GM19452 (cell line): ENCODE data around the gene MLH1.
A peak's percentile ranks its signal among the peaks of the same experiment; 100 is the strongest.

ENCODE experiments used
- ATAC-seq: cut with Tn5 transposase; IDR thresholded peaks from one replicate; pipeline ENCODE4 v1.9.1; 2021; ENCODE audit not compliant: unreplicated experiment

Gene MLH1

DNA sequence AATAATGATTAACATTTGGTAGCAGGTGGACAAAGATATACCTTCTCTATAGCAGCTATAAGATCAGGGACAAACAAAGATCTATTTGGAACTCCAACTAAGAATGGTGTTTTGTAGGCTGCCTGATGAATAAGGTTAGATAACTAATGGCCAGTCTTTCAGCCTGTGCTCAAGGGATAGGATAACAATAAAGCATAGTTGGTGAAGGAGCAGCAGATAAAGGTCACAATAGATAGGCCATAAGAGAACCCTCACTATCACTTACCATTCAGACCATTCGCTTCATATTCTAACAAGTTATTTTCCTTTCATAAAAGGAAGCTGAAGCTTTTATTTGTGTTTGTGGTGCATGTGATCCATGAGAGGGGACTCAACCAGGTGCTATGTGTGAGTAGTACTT, 20.2 kb upstream of the MLH1 start:
- ATAC-seq, result no peak

DNA sequence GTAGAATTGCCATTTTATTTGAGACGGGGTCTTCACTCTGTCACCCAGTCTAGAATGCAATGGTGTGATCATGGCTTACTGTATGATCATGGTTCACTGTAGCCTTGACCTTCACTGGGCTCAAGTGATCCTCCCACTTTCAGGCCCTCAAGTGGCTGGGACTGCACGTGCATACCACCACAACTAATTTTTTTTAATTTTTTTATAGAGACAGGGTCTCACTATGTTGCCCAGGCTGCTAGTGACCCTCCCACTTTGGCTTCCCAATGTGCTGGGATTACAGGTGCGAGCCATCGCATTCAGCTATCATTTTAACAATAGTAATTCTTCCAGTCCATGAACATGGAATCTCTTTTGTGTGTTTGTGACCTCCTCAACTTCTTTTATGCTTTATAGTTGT, 12.3 kb upstream of the MLH1 start:
- ATAC-seq, result no peak

DNA sequence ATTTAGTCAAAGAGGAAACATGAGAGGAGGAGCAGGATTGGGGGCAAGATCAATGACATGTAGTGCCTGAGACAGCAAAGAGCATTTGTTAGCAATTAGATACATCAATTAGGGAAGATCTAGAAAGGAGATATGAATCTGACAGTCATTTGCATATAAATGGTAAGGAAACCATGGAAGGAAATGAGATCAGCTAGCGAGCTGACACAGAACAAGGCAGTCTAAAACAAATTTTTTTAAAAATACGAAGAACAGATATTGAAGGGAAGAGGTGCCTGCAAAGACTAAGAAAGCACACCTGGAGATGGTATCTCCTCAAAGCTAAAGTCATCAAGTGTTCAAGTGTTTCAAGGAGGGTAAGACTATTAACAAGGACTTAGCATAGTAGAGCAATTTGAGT, 5.0 kb upstream of the MLH1 start:
- ATAC-seq, result no peak

DNA sequence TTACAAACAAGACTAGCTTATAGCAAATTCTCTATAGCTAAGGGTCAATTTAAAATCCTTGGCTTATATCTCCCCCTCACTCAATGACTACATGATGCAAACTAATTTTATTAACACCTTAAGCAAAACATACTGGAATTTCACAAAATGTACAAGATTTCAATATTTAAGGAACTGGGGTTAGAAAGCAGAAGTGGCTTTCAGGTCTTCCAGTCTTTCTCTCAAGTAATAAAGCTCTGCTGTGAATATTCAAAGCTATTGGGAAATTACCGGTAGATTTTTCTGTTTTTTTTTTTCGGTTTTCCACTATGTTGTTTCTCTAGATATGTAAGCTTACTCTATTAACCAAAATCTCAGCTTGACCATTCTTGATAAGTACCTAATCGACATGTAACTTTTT, 4.3 kb upstream of the MLH1 start:
- ATAC-seq, result no peak

DNA sequence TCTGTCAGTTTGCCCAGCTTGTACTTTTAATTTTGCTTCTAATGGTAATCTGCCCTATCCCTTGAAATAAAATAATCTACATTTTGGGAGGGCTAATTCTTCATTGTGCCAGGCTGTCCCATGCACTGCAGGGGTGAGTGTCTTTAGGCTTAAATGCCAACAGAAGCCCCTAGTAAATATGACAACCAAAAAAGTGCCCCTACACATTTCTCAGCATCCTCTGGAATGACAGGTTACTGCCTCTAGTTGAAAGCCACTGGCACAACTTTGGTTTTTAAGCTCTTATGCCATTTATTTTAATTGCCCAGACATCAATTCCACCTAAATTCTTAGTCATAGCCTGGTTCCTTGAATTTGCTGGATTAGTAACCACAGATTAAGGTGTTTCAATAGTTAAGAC, 3.8 kb upstream of the MLH1 start:
- ATAC-seq, result no peak

DNA sequence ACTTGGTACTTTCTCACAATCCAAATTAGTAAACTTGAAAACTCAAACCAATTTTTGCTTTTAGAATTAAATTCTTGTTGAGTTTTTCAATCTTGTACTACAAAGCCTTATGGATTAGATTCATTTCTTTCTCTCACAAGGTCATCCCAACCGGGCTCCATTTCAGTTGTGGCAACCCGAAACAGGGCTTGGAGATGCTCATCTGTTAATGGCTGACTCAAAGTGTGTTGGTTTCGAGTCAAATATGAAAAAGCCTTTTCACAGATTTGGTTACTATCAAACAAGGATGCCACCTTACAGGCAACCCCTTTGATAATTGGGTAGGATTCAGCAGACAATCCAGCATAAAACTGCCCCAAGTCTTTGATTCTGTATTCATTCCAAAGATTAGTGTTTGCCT, 2.2 kb upstream of the MLH1 start:
- ATAC-seq, result no peak

DNA sequence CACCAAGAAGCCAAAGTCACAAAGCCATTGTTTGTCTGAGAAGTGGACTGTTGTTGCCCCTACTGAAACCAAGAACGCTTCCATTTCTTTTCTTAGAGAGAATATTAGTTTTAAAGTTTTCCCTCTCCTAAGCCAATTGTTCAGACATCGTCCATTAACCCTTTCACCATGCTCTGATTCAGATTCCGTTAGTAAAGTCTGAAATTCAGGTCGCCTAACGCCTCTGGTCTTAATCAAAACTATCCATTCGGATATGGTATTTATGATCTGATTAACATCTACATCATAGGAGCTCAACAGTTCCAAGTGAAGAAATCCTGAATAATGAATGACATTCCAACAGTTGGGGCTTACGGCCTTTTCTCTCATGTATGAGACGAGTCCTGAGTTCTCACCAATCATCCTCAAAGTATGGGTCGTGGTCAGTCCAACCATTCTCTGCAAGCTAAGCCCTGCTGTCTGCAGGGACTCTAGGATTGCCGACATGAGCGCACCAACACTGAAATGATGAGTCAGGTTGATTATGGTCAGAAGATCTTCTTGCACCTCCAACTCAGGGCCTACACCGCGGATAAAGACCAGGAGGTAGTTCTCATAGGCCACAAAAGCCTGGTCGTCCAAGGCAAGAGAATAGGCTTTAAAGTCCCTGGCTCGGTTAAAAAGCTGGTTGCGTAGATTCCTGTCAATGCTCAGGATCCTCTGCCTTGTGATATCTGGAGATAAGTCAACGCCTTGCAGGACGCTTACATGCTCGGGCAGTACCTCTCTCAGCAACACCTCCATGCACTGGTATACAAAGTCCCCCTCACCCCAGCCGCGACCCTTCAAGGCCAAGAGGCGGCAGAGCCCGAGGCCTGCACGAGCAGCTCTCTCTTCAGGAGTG, 1.2 kb upstream of the MLH1 start:
- ATAC-seq, result no peak

DNA sequence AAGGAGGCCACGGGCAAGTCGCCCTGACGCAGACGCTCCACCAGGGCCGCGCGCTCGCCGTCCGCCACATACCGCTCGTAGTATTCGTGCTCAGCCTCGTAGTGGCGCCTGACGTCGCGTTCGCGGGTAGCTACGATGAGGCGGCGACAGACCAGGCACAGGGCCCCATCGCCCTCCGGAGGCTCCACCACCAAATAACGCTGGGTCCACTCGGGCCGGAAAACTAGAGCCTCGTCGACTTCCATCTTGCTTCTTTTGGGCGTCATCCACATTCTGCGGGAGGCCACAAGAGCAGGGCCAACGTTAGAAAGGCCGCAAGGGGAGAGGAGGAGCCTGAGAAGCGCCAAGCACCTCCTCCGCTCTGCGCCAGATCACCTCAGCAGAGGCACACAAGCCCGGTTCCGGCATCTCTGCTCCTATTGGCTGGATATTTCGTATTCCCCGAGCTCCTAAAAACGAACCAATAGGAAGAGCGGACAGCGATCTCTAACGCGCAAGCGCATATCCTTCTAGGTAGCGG, 452 bp upstream of the MLH1 start, which contains the start of gene EPM2AIP1:
TSS of gene EPM2AIP1 (minus strand) at position 326 of the 520 bp plus-strand sequence. CDS start at position 272, 54 bp downstream.
- ATAC-seq, result peak; percentile 84

DNA sequence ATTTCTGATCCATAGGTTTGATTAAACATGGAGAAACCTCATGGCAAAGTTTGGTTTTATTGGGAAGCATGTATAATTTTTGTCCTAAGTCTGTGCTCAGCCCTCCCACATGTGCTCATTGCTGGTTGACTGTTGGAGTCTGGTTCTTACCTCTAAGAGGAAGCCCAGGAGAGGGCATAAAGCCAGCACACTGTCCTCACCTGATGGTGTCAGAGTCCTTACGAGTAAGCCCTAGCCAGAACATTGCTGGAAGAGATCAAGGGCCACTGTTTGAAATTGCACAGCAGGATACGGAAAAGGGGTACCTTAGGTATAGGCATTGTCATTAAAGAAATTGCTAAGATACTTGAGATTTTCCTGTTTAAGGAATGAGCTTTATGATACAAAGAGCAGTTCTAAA, 21.3 kb downstream of the MLH1 start:
- ATAC-seq, result no peak

DNA sequence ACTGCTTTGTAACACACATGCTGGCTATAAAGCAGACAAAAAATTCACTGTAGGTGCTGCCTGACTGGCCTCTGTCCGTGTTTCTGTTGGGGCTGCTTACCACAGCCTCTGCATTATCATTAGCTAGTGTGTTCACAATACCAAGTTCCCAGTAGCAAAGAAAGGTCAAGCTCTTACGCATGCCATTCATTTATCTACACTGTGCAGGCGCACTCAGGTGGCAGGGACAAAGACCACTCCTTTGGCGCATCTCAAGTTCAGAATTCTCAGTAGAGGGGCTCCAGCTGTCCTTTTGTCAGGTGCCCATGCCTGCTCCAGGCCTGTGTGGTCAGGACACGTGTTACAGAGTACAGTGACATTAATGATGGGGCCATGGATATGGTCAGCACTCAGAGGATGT, 22.3 kb downstream of the MLH1 start:
- ATAC-seq, result no peak

DNA sequence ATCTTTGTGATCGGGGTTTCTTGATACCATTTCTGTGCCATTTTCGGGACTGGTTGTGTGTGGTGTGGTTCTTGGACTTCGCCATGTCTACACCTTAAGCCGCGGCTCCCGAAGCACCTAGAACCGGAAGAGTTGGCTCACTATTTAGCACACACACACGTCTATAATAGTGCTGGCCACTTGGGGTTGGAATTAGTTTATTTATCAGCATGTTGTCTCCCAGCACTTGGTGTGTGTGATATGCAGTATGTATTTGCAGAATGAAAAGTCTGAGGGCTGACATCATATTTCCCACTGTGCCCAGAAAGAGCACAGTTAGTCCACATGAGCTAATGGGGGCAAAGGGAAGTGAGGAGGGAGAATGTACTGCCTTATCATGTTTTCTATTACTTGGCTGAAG, 23.6 kb downstream of the MLH1 start:
- ATAC-seq, result no peak

DNA sequence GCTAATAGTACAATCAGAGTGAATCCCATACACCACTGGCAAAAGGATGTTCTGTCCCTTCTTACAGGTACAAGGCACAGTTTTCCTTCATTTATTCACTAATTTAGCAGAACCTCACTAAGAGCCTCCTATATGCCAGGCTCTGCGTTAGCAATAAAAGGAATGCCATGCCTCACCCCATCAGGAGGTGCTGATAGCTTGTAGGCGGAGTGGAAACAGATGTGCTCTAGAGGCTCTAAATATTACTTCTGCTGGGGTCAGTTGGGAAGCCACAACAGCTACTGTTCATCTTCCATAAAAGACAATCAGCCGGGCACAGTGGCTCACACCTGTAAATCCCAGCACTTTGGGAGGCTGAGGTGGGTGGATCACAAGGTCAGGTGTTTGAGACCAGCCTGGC, 24.4 kb downstream of the MLH1 start:
- ATAC-seq, result no peak

DNA sequence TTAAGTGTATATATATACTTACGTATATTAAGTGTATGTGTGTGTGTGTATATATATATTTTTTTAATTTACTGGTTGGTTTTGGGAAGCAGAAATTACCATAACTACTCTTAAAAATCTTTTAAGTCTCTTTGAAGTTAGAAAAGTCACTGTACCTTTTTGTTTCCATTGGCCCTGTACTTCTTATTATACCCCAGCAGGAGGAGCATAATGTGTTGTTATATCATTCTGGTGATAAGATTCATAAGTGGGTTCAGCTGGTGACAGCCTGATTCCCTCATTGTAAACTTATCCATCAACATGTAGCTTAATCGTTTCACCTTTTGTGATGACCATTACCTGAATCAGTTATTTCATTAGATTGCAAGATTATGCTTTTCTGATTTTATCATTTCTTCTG, 30.8 kb downstream of the MLH1 start:
- no peak for ATAC-seq

DNA sequence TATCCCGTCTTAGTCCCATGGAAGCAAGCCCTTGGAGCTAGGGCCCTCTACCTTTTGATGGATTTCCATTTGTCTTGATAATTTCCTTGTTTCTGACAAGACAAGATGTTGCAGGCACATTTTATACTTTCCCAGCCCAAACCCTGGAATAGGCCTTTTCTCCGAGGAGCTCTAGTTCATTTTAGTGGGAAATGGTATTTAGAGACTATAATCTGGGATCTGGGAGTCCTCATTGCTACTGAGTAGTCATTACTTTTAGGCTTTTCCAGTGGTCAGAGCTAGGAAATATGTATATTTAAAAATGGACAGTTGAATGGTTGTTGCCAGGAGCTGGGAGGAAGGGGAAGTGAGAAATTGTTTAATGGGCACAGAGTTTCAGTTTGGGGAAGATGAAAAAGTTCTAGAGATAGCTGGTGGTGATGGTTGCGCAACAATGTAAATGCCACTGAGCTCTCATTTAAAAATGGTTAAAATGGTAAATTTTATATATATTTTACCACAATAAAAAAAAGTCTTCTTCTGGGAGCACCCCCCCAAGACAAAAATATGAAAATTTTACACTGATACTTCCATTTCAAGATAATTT, 31.6 kb downstream of the MLH1 start:
- ATAC-seq, result no peak

DNA sequence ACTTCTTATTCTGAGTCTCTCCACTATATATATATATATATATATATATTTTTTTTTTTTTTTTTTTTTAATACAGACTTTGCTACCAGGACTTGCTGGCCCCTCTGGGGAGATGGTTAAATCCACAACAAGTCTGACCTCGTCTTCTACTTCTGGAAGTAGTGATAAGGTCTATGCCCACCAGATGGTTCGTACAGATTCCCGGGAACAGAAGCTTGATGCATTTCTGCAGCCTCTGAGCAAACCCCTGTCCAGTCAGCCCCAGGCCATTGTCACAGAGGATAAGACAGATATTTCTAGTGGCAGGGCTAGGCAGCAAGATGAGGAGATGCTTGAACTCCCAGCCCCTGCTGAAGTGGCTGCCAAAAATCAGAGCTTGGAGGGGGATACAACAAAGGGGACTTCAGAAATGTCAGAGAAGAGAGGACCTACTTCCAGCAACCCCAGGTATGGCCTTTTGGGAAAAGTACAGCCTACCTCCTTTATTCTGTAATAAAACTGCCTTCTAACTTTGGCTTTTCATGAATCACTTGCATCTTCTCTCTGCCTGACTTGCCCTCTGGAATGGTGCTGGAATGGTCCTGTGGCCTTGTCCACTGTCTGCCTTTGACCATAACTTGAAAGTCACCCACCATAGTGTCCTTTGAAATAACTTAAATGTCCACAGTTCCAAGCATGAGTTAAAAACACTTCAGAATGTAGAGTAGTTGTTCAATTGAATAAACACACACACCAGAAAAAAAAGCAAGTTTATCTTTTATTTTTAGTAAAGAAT, 32.4 kb downstream of the MLH1 start:
- no peak for ATAC-seq

DNA sequence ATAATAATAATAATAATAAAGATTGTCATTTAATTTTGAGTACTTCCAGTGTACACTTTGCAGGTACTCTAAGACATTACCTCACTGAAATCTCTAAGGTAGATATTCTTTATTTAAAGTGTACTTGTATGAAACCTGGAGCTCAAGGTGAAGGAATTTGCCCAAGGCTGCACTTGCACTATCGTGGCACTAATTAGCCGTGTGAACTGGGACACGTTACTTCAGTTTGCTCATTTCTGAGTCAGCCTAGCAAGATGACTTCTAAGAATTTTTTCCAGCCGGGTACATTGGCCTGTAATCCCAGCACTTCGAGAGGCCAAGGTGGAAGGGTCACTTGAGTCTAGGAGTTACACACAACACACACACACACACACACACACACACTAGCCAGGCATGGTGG, 33.5 kb downstream of the MLH1 start:
- no peak for ATAC-seq

DNA sequence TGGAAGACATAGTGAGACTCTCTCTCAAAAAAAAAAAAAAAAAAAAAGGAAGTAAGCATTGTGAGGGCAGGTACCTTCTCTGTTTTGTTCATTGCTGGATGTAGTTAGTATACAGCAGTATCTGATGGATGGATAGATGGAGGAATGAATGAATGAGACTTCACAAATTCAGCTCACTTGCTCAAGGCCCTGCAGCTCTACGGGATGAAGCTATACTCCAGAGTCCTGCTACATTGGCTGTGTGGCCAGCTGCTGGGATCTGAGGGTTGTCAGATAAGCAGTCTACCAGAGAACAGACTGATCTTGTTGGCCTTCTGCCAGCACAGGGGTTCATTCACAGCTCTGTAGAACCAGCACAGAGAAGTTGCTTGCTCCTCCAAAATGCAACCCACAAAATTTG, 35.0 kb downstream of the MLH1 start:
- ATAC-seq, result no peak

DNA sequence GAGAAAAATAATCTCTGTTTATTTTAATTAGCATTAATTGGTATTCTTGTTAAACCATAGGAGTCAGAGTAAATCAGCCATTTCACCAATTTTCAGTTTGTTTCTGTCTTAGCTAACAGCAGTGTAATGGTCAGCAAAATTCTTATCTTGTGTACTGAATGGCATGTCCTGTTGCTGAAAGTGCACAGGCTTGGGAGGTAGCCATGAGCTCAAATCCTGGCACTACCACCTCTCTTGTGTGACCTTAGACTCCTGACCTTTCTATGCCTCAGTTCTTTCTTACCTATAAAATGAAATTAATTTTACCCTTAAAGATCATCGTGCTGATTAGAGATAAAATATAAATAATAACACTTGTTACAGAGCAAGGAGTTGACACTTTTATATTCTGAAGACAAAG, 35.8 kb downstream of the MLH1 start:
- ATAC-seq, result no peak

DNA sequence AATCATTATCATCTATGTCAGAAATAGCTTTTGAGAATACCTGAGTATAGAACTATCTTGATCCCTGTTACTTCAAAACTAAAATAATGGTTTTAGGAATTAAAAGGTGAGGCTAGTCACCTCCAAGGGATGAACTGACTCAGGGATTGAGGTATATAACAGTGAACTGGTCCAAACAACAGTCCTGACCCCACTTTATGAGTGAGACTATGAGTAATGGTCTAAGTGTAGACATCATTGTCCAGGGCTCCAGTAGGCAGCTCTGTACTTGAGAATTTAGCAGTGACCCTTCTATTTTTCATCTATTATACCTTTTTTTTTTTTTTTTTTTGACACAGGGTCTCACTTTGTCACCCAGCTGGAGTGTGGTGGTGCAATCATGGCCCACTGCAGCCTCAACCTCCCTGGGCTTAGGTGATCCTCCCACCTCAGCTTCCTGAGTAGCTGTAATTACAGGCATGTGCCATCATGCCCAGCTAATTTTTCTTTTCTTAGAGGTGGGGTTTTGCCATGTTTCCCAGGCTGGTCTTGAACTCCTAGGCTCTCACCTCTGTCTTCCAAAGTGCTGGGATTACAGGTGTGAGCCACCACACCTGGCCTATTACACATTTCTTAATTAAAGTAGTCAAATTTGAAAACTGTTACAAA, 36.3 kb downstream of the MLH1 start:
- ATAC-seq, result no peak

DNA sequence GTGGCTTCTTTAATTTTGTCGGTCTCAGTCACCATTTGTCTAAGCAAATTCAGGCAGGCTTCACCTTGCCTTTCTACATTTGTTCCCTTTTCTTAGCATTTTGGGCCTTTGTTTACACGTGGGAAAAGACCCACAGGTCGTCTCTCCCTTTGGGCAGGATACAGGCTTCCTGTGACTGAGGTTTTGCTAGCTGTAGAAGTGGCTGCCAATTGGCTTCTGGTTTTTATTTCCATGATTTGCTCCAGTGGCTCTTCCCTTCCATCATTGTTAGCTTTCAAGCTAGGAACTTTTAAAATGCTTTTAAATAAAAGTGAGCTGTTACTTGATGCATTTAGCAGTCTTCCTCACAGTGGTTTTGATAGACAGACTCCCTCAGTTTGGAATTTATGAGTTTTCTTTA, 37.3 kb downstream of the MLH1 start:
- no peak for ATAC-seq

DNA sequence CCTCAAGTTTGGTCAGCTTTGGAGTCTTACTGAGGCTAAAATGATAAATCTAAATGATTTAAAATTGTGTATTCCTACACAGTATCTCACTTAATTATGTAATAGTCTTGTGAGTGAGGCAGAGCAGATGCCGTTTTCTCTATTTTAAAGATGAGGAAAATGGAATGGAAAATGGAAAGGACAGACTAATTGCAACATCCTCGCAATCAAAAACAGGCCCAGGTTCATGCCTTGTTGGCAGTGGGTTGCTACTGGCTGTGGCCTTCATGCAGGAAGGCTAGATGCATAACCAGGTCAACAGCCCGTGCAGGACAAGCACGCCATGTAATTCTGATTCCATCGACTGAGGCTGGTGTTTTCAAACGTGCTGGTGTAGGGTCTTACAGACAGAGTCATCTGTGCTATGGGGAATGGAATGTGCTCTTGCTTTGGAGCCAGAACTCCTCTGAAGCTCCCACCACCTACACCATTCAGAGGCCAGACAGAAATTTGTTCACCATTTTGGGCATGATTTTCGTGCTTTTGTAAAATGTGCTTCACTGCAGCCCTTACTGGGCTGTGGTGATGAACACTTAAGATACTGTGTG, 37.9 kb downstream of the MLH1 start:
- no peak for ATAC-seq
